Activated CD4-positive, CD25-positive, alpha-beta regulatory T cell (primary cell): ENCODE data around the gene FAM32A.

ENCODE experiments used
- DNase-seq, 4 experiments: peaks; one replicate each; lab custom pipeline; 2025; lab: John Stamatoyannopoulos, UW

FAM32A gene

GRCh38 chr19:16202320-16203255 lies 17.4 kb downstream of the FAM32A start:
- DNase-seq, result no peak

DNA sequence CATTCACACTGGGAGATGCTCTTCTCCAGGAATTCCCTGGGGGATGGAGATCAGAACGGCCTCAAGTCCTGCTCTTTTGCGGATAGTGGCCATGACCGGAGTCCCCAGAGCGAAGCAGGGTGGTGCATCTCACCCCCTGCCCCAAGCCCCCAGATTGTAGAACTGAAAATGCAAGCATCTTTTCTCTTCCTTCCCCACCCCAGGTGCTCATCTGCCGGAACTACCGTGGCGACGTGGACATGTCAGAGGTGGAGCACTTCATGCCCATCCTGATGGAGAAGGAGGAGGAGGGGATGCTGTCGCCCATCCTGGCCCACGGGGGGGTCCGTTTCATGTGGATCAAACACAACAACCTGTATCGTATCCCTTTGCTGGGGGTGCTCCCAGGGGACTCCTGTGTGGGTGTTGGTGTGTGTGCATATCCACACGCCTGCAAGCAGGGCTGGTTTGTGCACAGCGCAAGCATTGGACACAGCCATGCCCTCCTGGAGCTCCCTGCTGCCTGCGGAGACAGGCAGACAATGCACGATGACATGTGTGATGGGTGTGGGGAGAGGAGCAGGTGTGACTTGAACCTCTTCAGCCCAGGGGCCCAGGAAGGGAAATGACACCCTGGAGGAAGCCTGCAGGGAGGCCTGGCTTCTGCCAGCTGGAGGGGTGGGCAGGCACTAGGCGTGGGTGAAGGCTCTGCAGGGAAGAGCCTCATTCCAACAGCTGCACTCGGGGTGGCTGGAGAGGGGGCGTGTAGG lies 18.2 kb downstream of the FAM32A start:
- no peak for DNase-seq

GRCh38 chr19:16204005-16204294 lies 18.7 kb downstream of the FAM32A start:
- no peak for DNase-seq

DNA sequence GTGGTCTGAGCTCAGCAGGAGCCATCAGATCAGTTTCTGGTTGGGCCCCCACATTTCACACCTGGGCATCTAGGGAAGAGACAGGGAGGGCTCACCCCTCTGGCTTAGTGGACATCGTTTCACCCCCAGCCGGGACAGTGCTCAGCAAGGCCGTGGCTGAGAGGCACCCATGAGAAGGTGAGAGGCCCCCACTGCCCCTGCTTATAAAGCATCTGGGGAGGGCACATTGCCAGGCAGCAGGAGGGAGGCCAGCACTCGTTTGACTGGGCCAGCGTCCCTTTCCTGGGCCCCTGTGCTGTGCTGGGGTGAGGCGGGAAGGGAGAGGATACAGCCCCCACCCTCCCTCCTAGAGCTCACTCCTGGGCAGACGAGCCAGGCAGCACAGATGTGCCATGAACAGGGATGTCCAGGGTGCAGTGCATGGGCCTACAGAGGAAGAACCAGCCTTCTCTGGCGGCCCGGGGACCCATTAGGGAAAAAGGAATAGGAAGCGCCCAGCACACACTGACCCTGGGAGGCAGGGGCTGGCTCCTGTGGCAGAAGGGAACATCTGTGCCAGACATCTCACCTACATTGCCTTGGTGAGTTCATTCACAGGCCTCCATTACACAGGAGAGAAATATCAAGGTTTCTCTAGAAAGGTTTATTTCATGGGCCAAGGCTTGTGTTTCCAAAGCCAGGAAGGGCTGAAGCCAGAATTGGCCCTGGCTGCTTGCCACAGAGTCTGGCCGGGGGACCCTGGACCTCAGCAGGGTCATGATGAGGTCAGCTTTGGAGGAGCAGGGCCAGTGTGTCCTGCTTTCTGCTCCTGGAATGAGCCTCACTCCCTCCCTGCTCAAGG lies 20.2 kb downstream of the FAM32A start:
- DNase-seq, result no peak

DNA sequence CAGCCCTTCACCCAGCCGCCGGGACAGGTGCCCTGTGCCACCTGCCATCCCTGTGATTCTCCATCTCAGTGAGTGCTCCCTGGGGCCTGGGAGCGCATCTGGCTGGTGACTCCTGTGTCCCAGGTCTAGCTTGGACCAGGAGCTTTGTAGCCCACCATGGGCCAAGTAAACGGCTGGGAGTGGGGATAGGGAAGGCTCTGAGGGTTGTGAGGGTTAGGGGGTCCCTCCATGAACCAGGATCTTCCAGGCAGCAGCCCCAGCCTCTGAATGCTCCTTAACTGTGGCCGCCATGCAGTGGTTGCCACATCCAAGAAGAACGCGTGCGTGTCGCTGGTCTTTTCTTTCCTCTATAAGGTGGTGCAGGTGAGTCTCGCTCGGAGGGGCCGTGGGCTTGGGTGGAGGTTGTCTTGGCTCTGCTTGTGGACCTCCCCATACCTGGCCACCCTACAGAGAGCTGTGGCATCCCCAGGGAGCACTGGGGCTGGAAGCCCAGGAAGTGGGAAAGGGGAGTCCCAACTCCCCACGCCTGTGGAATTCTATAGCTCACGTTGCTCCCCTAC lies 20.9 kb downstream of the FAM32A start:
- no peak for DNase-seq

DNA sequence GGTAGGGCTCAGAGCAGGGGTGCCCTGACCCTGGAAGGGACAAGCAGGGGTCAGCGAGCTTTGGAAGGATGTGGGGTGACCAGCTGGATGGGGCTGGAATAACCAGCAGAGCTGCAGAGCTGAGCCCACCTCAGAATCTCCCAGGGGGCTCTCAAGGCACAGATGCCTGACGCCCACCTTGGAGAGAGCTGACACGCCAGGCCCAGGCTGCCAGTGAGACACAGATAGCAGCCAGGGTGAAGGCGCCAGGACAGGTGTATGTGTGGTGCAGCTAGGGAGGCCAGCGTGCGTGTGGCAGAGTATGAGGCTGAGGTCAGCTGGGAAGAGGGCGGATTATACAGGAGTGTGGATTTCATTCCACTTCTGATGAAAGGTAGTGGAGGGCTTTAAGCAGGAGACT lies 21.4 kb downstream of the FAM32A start:
- no peak for DNase-seq

DNA sequence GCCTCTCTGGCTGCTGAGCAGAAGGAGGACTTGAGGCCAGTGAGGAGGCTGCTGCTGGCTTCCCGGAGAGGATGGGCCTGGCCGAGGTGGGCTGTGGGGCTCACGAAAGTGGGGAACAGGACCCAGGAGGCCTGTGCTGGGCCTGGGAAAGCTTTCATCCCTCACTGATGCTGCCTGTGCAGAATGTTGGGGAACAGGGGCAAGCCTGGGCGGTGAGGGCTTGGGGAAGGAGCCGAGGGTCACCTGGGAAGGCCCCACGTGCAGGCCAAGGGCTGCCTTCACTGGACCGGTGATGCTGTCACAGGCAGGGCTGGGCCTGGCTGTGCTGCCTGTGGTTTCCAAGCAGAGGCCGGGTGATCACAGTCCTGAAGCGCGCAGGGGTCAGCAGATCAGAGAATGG lies 21.9 kb downstream of the FAM32A start:
- DNase-seq, result no peak

GRCh38 chr19:16207490-16208025 lies 22.3 kb downstream of the FAM32A start:
- no peak for DNase-seq

GRCh38 chr19:16208064-16208759 lies 23.0 kb downstream of the FAM32A start:
- no peak for DNase-seq

- no peak for DNase-seq
Measured at GRCh38 chr19:16208847-16209665, 23.8 kb downstream of the FAM32A start.

DNA sequence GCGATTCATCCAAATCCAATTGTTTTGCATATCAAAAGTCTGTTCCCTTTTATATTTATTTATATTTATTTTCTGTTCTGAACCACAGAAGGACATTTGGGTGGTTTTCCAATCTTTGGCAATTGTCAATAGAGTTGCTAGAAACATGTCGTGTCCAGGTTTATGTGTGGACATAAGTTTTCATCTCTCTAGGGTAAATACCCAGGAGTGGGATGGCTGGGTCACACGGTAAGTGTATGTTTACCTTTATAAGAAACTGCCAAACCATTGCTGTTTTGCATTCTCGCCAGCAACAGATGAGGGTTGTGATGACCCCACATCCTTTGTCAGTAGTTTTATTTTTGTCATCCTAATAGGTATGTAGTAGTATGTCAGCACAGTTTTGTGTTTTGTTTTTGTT lies 25.0 kb downstream of the FAM32A start:
- no peak for DNase-seq

DNA sequence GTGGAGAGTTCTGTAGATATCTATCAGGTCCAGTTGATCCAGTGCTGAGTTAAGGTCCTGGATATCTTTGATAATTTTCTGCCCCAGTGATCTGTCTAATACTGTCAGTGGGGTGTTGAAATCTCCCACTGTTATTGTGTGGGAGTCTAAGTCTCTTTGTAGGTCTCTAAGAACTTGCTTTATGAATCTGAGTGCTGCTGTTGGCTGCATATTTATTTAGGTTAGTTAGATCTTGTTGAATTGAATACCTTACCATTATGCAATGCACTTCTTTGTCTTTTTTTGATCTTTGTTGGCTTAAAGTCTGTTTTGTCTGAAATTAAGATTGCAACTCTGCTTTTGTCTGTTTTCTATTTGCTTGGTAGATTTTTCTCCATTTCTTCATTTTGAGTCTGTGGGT lies 27.9 kb downstream of the FAM32A start:
- no peak for DNase-seq

- DNase-seq, result peak in 1 of 4 experiments; percentile 13
Measured at GRCh38 chr19:16216744-16217670, 31.8 kb downstream of the FAM32A start.

DNA sequence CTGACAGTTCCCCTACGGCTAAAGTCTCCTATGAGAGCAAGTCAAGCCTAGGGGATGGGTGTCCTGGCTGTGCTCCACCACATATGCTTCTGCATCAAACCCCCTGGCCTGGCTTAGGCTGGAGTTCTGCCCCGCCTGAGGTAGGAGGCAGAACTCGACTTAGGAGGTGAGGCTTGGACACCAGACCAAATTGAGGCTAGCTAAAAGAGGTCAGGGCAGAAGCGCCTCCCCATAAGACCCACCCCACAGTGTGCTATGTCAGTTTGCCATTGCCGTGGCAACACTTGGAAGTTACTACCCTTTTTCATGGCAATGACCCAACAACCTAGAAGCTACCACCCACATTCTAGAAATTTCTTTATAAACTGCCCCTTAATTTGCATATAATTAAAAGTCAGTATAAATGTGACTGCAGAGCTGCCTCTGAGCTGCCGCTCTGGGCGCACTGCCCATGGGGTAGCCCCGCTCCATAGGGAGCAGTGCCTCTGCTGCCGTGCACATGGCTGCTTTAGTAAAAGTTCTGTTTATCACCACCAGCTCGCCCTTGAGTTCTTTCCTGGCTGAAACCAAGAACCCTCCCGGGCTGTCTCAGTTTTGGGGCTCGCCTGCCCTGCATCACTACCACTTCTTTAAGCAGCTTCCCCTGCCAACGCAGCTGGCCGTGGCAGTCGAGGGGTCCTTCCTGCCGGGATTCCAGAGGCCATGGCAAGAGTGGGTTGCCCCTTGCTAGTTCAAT lies 32.7 kb downstream of the FAM32A start:
- DNase-seq, result no peak

DNA sequence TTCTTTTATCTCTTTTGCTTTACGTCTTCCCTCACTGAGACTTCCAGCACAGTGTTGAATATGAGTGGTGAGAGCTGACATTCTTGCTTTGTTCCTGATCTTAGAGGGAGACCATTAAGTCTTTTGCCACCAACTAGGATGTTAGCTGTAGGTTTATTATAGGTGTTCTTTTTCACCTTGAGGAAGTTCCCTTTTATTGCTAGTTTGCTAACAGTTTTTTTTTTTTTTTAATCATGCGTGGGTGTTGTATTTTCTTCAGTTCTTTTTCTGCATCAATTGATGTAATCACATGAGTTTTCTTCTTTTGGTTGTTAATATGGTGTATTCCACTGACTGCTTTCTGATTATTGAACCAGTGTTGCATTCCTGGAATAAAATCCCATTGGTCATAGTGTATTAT lies 33.6 kb downstream of the FAM32A start:
- no peak for DNase-seq

- DNase-seq, result no peak
Measured at GRCh38 chr19:16222806-16223205, 37.6 kb downstream of the FAM32A start.

DNA sequence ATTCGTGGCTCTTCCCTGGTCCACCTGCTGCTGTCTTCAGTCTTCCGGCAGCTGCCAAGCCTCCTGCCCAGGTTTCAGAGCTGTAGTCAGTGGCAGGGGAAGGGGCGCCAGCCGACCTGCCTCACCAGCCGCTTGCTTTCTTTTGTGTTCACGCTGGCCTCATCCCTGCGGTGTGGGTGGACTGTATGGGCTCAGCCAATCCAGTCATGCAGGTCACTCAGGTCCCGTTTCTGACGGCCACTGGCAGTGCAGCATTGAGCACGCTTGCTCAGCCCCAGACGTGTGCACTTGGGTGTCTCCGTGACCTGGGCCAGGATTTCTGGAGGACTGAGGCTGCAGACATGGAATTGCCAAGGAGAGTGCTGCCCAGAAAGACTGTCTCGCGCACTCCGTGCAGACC lies 38.5 kb downstream of the FAM32A start:
- DNase-seq, result no peak

DNA sequence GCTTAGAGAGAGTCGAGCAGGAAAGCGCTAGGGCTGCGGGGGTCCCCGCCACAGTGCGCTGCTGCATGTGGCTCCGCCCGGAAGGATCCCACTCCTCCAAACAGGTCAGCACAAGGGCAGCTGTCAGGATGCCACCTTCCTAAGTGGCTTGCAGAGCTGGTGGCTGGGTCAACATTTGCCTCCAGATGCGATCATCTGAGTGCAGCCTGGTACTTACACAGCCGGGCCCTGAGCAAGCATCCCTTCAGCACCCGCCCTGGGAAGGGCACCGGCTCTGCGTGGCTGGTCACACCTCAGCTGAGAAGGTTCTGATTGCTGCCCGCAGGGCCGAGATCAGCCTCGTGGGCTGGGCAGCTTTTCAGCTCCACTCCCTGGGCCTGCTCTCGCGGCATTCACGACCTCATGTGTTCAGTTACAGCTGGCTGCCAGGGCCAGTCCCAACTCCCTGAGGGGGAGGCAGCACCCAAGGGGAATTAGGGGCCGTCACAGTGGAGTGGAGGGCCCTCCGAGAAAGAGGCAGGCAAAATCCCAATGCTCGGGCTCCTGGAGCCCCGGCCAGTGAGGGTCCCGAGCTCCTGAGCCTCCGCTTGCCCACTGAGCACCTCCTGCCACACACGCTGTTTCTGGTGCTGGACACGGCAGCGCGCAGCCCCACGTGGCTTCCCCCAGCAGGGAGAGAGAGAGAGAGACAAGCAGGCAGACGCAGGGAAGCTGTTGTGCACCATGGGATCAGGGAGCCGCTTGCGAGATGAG lies 39.3 kb downstream of the FAM32A start:
- no peak for DNase-seq
